Glomerular endothelial cell (primary cell): ENCODE data around the gene NEMP1. TPM values are rescaled to one million over a fixed set of nuclear protein-coding genes. Genes with fewer than 3 reads are reported as not detected.
"Not testable (repeated sequence)": the region's sequence is repeated elsewhere in the genome, so short reads cannot be mapped to it uniquely, and the experiment has no call there.

Experiments used
- DNase-seq: peaks from one replicate; pipeline ENCODE4 v3.0.0-alpha.2; 2011; ENCODE audit warnings: low read depth, low spot score; ENCODE audit errors: extremely low read depth
- total RNA-seq: library from RNA; depleted of rRNA; stranded (reverse); fragments of >200 nt; gene quantifications from 2 replicates; pipeline ENCODE4 v1.2.3, GENCODE V29; 2015

NEMP1 gene
- total RNA-seq, 1 donor from 2014 or later: 7.9 TPM

- no peak for DNase-seq
Measured at GRCh38 chr12:57092876-57093414, 14.4 kb upstream of the NEMP1 start.

DNA sequence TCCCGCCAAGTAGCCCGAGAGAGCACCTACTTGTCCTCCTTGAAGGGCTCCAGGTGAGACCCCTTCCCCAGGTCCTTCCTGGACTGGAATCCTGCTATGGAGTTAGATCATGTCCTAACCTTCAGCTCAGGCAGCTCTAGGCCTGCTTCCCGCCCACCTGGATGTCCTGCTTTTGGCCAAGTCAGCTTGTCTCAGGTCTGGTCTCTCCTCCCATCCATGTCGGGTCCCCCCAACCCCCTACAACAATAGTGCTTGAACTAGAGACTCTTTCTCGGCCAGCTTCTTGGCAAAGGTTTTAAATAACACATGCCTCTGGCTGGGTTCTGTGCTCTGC lies 13.9 kb upstream of the NEMP1 start:
- no peak for DNase-seq

DNA sequence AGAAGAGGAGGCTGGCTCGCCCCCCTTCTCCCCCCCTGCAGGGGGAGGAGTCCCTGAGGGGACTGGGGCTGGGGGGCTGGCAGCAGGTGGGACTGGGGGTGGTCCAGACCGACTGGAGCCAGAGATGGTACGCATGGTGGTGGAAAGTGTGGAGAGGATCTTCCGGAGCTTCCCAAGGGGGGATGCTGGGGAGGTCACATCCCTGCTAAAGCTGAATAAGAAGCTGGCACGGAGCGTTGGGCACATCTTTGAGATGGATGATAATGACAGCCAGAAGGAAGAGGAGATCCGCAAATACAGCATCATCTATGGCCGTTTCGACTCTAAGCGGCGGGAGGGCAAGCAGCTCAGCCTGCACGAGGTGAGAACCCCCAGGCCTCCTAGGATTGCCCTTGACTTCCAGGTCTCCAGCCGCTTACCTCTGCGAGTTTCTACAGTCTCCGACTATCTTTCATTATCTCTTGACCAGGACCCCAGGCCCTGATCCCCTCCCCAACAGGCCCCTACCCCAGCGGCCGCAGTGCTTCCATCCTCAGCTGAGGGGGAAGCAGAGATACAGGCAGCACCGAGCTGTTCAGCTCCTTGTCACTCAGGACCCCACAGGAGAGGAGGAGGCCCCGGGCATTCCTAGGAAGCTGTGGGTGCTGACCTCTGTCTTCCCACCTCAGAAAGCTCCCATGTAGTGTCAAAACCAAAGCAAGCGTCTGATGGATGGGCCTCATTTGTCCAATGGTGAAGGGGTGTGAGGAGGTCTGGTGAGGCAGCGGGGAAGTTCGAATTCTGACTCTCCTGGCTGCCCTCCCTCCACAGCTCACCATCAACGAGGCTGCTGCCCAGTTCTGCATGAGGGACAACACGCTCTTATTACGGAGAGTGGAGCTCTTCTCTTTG lies 13.3 kb upstream of the NEMP1 start:
- DNase-seq: no peak

- DNase-seq: no peak
Measured at GRCh38 chr12:57090924-57091637, 12.5 kb upstream of the NEMP1 start.

DNA sequence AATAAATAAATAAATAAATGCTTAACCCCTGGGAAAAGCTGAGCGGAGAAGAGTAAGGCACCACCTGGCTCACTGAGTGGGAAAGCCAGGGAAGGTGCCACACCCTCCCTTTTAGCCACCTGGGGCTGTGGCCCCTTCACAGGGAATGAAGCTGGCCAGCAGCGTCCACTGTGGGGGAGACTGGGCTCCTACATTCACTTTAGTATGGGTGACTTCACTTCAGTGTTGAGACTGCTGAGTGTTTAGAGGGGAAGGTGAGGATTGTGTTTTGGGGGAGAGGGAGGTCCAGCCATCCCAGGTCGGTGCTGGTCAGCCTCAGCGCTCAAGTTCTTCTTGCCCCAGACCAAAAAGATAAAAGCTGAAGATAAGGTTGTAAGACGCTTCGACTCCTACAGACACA lies 11.9 kb upstream of the NEMP1 start:
- DNase-seq: no peak

DNA sequence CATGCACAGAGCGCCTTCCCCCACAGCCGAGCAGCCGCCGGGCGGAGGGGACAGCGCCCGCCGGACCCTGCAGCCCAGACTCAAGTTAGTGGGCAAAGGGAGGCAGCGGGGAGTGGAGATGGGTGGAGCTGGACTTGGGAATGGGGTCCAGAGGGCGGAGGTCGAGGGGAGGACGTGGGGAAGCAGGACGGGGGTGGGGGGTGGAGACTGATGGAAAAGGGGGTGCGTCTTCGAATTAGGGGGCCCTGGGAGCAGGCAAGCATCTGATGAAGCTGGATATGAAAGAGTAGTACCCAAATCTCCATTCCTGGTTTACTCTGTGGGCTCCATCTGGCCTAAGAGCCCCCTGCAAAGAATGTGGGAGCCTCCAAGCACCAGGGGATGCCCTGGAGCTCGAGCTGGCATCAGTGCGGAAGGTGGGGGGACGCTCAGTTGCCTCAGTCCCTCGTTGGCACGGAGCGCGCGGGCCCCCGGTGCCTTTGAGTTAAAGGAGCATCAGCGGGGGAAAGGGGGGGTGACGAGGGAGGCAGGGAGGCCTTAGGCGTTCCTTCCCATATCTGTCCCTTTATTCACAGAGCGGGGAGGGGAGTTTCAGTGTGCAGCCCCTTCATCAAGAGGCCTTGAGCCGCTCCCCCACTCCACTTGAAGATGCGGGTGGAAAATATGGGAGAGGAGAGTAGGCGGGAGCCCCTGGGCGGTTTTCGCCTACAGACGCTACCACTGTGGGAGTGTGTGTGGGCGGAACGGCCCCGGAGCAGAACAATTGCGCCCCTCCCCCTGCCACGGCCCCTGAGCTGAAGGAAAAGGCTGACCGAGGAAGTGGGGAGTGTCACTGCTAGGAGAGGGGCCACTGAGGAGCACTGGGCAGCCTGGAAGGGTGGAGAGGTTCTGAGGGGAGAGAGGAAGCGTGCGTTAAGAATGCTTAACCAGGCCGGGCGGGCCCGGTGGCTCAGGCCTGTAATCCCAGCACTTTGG lies 11.0 kb upstream of the NEMP1 start:
- no peak for DNase-seq

- DNase-seq: no peak
Measured at GRCh38 chr12:57088354-57089270, 10.0 kb upstream of the NEMP1 start, which contains the start of gene NAB2. Gene NAB2, plus strand, starts transcription at chr12:57089114. Its CDS starts 158 bp downstream, at chr12:57089272.

GRCh38 chr12:57087691-57088353 lies 9.2 kb upstream of the NEMP1 start:
- no peak for DNase-seq

GRCh38 chr12:57087010-57087690 lies 8.6 kb upstream of the NEMP1 start:
- no peak for DNase-seq

GRCh38 chr12:57086493-57087009 lies 8.0 kb upstream of the NEMP1 start:
- no peak for DNase-seq

DNA sequence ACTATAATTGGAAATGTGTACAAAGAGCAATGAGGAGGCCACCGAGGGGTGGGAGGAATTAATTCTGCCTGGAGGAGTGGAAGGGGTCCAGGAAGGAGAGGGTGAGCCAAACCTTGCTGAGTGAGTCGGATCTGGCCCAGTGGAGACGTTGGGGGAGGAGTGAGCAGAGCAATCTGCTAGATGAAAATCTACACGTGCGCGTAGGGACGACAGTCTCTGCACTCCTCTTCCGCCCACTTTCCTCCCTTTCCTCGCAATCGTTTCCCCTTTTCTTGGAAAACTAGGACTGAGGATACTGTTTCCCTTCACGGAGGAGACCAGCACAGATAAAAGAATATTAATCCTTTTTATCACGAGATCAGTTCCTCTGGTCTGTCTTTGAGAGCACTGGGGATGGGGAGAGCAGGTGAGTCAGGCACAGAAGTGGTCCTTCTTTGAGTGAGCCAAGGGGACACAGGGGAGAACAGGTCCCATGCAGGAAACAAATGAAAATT lies 7.5 kb upstream of the NEMP1 start:
- no peak for DNase-seq

- DNase-seq: no peak
Measured at GRCh38 chr12:57080855-57081254, 2.3 kb upstream of the NEMP1 start.

GRCh38 chr12:57079821-57080220 lies 1.2 kb upstream of the NEMP1 start:
- no peak for DNase-seq

- not testable (repeated sequence) for DNase-seq
Measured at GRCh38 chr12:57073566-57074450, 4.8 kb downstream of the NEMP1 start.

GRCh38 chr12:57072661-57073060 lies 5.9 kb downstream of the NEMP1 start:
- no peak for DNase-seq

- peak; percentile 76 for DNase-seq
Measured at GRCh38 chr12:57069523-57069922, 9.1 kb downstream of the NEMP1 start.

GRCh38 chr12:57066245-57066644 lies 12.3 kb downstream of the NEMP1 start:
- DNase-seq: no peak
